Measurements from ENCODE around the gene GLMP.

- TF ChIP-seq, protein P1, sequence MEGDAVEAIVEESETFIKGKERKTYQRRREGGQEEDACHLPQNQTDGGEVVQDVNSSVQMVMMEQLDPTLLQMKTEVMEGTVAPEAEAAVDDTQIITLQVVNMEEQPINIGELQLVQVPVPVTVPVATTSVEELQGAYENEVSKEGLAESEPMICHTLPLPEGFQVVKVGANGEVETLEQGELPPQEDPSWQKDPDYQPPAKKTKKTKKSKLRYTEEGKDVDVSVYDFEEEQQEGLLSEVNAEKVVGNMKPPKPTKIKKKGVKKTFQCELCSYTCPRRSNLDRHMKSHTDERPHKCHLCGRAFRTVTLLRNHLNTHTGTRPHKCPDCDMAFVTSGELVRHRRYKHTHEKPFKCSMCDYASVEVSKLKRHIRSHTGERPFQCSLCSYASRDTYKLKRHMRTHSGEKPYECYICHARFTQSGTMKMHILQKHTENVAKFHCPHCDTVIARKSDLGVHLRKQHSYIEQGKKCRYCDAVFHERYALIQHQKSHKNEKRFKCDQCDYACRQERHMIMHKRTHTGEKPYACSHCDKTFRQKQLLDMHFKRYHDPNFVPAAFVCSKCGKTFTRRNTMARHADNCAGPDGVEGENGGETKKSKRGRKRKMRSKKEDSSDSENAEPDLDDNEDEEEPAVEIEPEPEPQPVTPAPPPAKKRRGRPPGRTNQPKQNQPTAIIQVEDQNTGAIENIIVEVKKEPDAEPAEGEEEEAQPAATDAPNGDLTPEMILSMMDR (IDR thresholded peaks at IDR 0.05), result no peak
- no peak for TF ChIP-seq POLR2A (IDR thresholded peaks at IDR 0.05)
Observed at GRCh38 chr1:156242738-156243137, 52.7 kb downstream of the GLMP start.
